Gastroesophageal sphincter (tissue), 4 donors: ENCODE data around the gene OTOGL. TPM values are rescaled to one million over a fixed set of nuclear protein-coding genes. Genes with fewer than 3 reads are reported as not detected.

Experiments used
- ATAC-seq: fragments of 150-250 bp; one replicate; pipeline ENCODE4 v1.9.1; 2016; ENCODE audit warnings: mild to moderate bottlenecking, moderate library complexity
- H3K27ac ChIP-seq, 4 donors: fragments of 200-600 bp; sonication (generic) in 3 of 4; 1 replicate in 3 of 4; 2 replicates in 1 of 4; pipeline ENCODE4 v1.5.1; 2016 to 2019
- H3K27me3 ChIP-seq: fragments of 200-600 bp; sonication (generic); one replicate; pipeline ENCODE4 v1.5.1; 2019
- H3K36me3 ChIP-seq, 2 donors: fragments of 200-600 bp; sonication (generic); one replicate each; pipeline ENCODE4 v1.5.1; 2019; ENCODE audit warnings: control low read depth in 1 of 2
- H3K4me1 ChIP-seq, 3 donors: fragments of 200-600 bp; sonication (generic); 1 replicate in 2 of 3; 2 replicates in 1 of 3; pipeline ENCODE4 v1.5.1; 2016 to 2019; ENCODE audit warnings: control low read depth in 2 of 3
- H3K4me3 ChIP-seq, 2 donors: fragments of 200-600 bp; sonication (generic); one replicate each; pipeline ENCODE4 v1.5.1; 2019; ENCODE audit warnings: mild to moderate bottlenecking in 1 of 2, moderate library complexity in 1 of 2
- H3K9me3 ChIP-seq, 3 donors: fragments of 200-600 bp; sonication (generic); one replicate each; pipeline ENCODE4 v1.5.1; 2017 to 2019; ENCODE audit warnings: control low read depth in 2 of 3
- EP300 ChIP-seq: sonication (generic); formaldehyde crosslinking; IDR thresholded peaks from one replicate; pipeline ENCODE4 v1.6.1; 2017; ENCODE audit warnings: antibody characterized with exemption, mild to moderate bottlenecking
- POLR2A ChIP-seq, 2 donors: fragments of 450-650 bp; IDR thresholded peaks; one replicate each; pipeline ENCODE4 v1.6.1; 2017; ENCODE audit warnings: antibody characterized with exemption in 2 of 2, mild to moderate bottlenecking in 2 of 2, moderate library complexity in 1 of 2
- POLR2AphosphoS5 ChIP-seq: sonication (generic); formaldehyde crosslinking; IDR thresholded peaks from one replicate; pipeline ENCODE4 v1.6.1; 2017; ENCODE audit warnings: antibody characterized with exemption
- WGBS, 2 donors: methylation state at CpG; one replicate each; pipeline ENCODE4 v1.1.5; 2018; ENCODE audit warnings: low coverage in 1 of 2; 5-methylcytosine and 5-hydroxymethylcytosine counted together
- total RNA-seq, 4 donors: library from RNA; depleted of rRNA; stranded (reverse); fragments of >200 nt; gene quantifications; one replicate each; pipeline ENCODE4 v1.1.0, GENCODE V29; 2016
- TF ChIP-seq, protein P1 (sequence below), 4 experiments: fragments of 200-600 bp in 2 of 4; fragments of 450-650 bp in 2 of 4; sonication (generic) in 1 of 4; IDR thresholded peaks; one replicate each; pipeline ENCODE4 v1.5.1; 2017 to 2019; ENCODE audit warnings: antibody characterized with exemption in 4 of 4, mild to moderate bottlenecking in 2 of 4, moderate library complexity in 2 of 4

The OTOGL gene
- total RNA-seq, 4 donors from 2014 or later = 0.47 to 1.7 (median 1.4) TPM

DNA sequence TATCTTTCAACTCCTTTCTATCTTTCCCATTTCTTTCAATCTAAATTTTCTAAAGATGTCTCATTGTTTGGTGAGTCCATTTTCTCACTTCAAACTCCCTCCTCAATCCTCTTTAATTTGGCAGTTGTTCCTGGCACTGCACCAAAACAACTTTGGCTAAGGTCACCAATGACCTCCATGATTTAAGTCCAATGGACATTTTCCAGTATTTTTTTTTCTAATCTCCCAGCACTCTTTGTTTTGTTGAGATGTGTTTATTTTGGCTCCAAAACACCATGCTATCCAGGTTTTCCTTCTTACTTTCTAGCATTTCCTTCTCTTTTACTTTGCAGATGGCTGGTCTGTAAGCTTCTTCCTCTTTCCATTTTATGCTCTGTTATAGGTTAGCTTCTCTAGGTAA, 42.5 kb upstream of the OTOGL start:
- H3K4me1 ChIP-seq = peaks cover 0 to 53% (median 12%) of the 10 kb centered on the region in 3 donors
- ATAC-seq = no peak
- H3K27me3 ChIP-seq = no peaks in the 10 kb centered on the region
- H3K9me3 ChIP-seq = no peaks in the 10 kb centered on the region
- no peaks in the 10 kb centered on the region for H3K36me3 ChIP-seq
- H3K4me3 ChIP-seq = no peak overlapping the region
- no peak overlapping the region for H3K27ac ChIP-seq
- peak; percentile 27 for TF ChIP-seq POLR2AphosphoS5
- TF ChIP-seq, protein P1, sequence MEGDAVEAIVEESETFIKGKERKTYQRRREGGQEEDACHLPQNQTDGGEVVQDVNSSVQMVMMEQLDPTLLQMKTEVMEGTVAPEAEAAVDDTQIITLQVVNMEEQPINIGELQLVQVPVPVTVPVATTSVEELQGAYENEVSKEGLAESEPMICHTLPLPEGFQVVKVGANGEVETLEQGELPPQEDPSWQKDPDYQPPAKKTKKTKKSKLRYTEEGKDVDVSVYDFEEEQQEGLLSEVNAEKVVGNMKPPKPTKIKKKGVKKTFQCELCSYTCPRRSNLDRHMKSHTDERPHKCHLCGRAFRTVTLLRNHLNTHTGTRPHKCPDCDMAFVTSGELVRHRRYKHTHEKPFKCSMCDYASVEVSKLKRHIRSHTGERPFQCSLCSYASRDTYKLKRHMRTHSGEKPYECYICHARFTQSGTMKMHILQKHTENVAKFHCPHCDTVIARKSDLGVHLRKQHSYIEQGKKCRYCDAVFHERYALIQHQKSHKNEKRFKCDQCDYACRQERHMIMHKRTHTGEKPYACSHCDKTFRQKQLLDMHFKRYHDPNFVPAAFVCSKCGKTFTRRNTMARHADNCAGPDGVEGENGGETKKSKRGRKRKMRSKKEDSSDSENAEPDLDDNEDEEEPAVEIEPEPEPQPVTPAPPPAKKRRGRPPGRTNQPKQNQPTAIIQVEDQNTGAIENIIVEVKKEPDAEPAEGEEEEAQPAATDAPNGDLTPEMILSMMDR (IDR thresholded peaks at IDR 0.05) = no peak
- TF ChIP-seq EP300 = no peak
- no peak for TF ChIP-seq POLR2A (IDR thresholded peaks at IDR 0.05)

DNA sequence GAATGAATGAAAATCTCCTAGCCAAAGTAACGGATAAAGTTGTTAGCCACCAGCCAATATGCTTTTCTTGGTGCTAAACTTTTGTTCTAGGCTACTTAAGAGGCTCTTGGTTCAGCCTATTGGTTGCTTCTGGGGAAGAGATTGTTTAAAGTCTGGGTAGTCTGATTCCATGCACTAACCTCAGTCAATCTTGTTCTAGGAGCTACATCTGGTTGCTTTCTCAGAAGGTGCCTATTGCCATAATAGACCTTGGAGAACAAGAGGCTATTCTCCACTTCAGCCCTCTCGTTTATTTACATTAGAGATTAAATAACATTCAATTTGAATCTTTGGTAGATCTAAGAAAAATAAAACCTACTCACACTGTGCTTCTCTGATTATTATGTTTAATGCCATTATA, 40.8 kb upstream of the OTOGL start:
- ATAC-seq = no peak
- 66 to 78% methylated on average over 2 of the region's 2 CpGs for WGBS, 2 donors
- TF ChIP-seq, protein P1 (IDR thresholded peaks at IDR 0.05) = no peak
- TF ChIP-seq POLR2AphosphoS5 = no peak
- TF ChIP-seq EP300 = no peak
- H3K36me3 ChIP-seq = no peaks in the 10 kb centered on the region
- no peaks in the 10 kb centered on the region for H3K9me3 ChIP-seq
- H3K27me3 ChIP-seq = no peaks in the 10 kb centered on the region
- H3K4me1 ChIP-seq = peaks cover 0 to 48% (median 0%) of the 10 kb centered on the region in 3 donors
- no peak overlapping the region for H3K4me3 ChIP-seq
- H3K27ac ChIP-seq = no peak overlapping the region

DNA sequence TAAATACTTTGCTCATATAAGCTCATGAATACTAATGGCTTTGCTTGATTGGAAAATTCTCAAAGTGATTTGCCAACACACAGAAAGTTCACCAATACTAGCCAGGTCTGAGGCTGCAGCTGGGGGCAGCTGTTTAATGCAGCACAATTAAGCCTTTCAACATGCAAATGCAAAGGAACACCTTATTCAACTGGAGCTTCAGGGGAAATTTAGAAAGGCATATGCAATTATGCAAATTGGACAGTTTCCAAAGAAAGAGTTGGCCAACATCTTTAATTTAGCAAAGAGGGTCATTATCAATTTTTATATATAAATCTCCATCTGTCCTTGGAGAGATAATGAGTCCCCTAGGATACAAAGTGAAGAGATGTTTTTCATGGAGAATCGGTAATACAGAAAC, 40.2 kb upstream of the OTOGL start:
- Histone ChIP-seq H3K9me3 (no peaks in the 10 kb centered on the region), H3K36me3 (no peaks in the 10 kb centered on the region), H3K4me1 (peaks cover 0 to 48% (median 0%) of the 10 kb centered on the region in 3 donors), H3K4me3 (no peak overlapping the region), H3K27ac (no peak overlapping the region), H3K27me3 (no peaks in the 10 kb centered on the region)
- TF ChIP-seq POLR2AphosphoS5 = no peak
- no peak for TF ChIP-seq EP300
- TF ChIP-seq POLR2A (IDR thresholded peaks at IDR 0.05) = no peak
- TF ChIP-seq, protein P1 (IDR thresholded peaks at IDR 0.05) = no peak
- WGBS, 2 donors = 67 to 89% methylated on average over 1 of the region's 1 CpG
- no peak for ATAC-seq

GRCh38 chr12:80059875-80060274, 39.5 kb upstream of the OTOGL start:
- no peak for ATAC-seq
- WGBS, 2 donors = 47 to 68% methylated on average over 2 of the region's 2 CpGs
- TF ChIP-seq, protein P1 (IDR thresholded peaks at IDR 0.05) = no peak
- TF ChIP-seq POLR2AphosphoS5 = no peak
- TF ChIP-seq EP300 = no peak
- no peak for TF ChIP-seq POLR2A (IDR thresholded peaks at IDR 0.05)

DNA sequence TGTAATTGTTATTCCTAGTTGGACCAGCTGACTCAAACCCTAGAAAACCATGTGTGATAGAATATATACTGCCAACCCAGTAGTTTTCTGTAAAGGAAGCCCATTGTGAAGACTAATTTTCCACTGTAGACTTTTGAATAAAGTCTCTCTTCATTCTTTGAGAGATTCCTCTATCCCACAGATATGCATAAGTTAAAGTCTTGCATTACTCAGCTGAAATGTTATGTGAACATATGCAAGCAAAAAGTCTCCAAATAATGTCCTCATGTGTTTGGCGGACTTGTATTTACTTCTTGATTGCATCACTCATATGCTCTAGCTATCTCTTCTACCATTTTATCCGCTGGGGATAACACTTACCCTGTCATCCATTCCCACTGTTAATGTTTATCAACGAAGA, 35.1 kb upstream of the OTOGL start:
- Histone ChIP-seq H3K4me1 (peaks cover 0 to 58% (median 4%) of the 10 kb centered on the region in 3 donors), H3K36me3 (no peaks in the 10 kb centered on the region), H3K27ac (no peak overlapping the region), H3K4me3 (no peak overlapping the region), H3K27me3 (no peaks in the 10 kb centered on the region), H3K9me3 (no peaks in the 10 kb centered on the region)
- no peak for ATAC-seq
- TF ChIP-seq EP300 (no peak), POLR2A (IDR thresholded peaks at IDR 0.05) (no peak), POLR2AphosphoS5 (no peak)
- TF ChIP-seq, protein P1 (IDR thresholded peaks at IDR 0.05) = no peak
- WGBS, 2 donors = 86 to 89% methylated on average over 3 of the region's 3 CpGs

More at GRCh38 chr12:80059875-80060274, 39.5 kb upstream of the OTOGL start:
- Histone ChIP-seq H3K9me3 (no peaks in the 10 kb centered on the region), H3K36me3 (no peaks in the 10 kb centered on the region), H3K27ac (no peak overlapping the region), H3K4me1 (peaks cover 0 to 52% (median under 1%) of the 10 kb centered on the region in 3 donors), H3K4me3 (no peak overlapping the region), H3K27me3 (no peaks in the 10 kb centered on the region)
